ENCODE results near the gene IL15RA. TPM values are rescaled to one million over a fixed set of nuclear protein-coding genes. Genes with fewer than 3 reads are reported as not detected.
"Not testable (repeated sequence)": the region's sequence is repeated elsewhere in the genome, so short reads cannot be mapped to it uniquely, and the experiment has no call there.

Gene IL15RA
- total RNA-seq, 1 donor from 2014 or later: not detected

DNA sequence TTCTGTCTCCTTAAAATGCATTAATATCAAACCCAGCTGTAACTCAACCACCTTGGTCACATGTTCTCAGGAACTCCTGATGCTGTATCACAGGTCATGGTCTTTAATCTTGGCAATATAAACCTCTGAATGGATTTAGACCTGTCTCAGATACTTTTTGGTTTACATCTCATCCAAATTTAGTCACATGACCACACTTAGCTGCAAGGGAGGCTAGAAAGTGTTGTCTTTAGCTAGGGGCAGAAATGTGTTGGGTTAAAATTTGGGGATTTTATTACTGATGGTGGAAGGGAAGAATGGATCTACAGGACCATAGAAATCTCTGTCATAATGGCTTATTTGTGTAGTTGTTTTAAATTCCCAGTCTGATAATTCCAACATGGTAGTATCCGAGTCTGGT is 29.6 kb upstream of the IL15RA start:
- no peaks in the 10 kb centered on the region for H3K36me3 ChIP-seq
- no peak overlapping the region for H2AFZ ChIP-seq (replicated peaks)
- Mint-ChIP-seq H3K4me1 (peaks cover 5% of the 10 kb centered on the region), H3K4me3 (no peak overlapping the region), H3K36me3 (no peaks in the 10 kb centered on the region), H3K27ac (no peak overlapping the region), H3K9me3 (peaks cover 9% of the 10 kb centered on the region), H3K27me3 (ENCODE audit: insufficient read depth, low read depth) (peaks cover 4% of the 10 kb centered on the region)
- DNase-seq (ENCODE audit: low spot score): no peak
- no peaks in the 10 kb centered on the region for H3K27me3 ChIP-seq
- H3K9me3 ChIP-seq (ENCODE audit: low read depth): no peaks in the 10 kb centered on the region
- H3K4me1 ChIP-seq: no peaks in the 10 kb centered on the region
- H3F3A ChIP-seq (ENCODE audit: low read depth): no peaks in the 10 kb centered on the region
- TF ChIP-seq EZH2 (IDR thresholded peaks at IDR 0.05): no peak
- H3K79me2 ChIP-seq (ENCODE audit: low read depth): no peaks in the 10 kb centered on the region
- H3K4me3 ChIP-seq: no peak overlapping the region
- H4K20me1 ChIP-seq (ENCODE audit: low read depth): no peaks in the 10 kb centered on the region
- no peak overlapping the region for H3K9ac ChIP-seq
- no peak overlapping the region for H3K4me2 ChIP-seq
- H3K27ac ChIP-seq: no peak overlapping the region

DNA sequence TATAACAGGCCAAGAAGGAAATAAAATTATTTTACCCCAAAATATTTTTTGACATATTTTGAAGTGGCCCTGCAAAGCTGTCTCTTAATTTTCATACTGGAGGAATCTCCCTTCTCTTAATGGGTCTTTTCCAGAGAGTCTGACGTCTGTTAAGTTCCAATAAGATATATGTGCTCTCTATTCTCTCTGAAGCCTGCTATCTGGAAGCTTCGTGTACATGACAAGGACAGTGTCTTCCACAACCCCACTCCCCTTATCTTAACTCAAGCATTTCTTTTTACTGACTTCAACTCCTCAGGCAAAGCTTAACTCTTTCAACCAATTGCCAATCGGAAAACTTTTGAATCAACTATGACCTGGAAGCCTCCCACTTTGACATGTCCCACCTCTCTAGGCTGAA is 29.2 kb upstream of the IL15RA start:
- H3K4me3 ChIP-seq: no peak overlapping the region
- no peak for DNase-seq (ENCODE audit: low spot score)
- H3K9me3 ChIP-seq (ENCODE audit: low read depth): no peaks in the 10 kb centered on the region
- peaks cover 9% of the 10 kb centered on the region for H3K9me3 Mint-ChIP-seq
- no peak overlapping the region for H2AFZ ChIP-seq (replicated peaks)
- no peaks in the 10 kb centered on the region for H3K79me2 ChIP-seq (ENCODE audit: low read depth)
- no peaks in the 10 kb centered on the region for H3K36me3 ChIP-seq
- TF ChIP-seq EZH2phosphoT487 (IDR thresholded peaks at IDR 0.05): no peak
- TF ChIP-seq EZH2 (IDR thresholded peaks at IDR 0.05): no peak
- TF ChIP-seq, protein P1, sequence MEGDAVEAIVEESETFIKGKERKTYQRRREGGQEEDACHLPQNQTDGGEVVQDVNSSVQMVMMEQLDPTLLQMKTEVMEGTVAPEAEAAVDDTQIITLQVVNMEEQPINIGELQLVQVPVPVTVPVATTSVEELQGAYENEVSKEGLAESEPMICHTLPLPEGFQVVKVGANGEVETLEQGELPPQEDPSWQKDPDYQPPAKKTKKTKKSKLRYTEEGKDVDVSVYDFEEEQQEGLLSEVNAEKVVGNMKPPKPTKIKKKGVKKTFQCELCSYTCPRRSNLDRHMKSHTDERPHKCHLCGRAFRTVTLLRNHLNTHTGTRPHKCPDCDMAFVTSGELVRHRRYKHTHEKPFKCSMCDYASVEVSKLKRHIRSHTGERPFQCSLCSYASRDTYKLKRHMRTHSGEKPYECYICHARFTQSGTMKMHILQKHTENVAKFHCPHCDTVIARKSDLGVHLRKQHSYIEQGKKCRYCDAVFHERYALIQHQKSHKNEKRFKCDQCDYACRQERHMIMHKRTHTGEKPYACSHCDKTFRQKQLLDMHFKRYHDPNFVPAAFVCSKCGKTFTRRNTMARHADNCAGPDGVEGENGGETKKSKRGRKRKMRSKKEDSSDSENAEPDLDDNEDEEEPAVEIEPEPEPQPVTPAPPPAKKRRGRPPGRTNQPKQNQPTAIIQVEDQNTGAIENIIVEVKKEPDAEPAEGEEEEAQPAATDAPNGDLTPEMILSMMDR (IDR thresholded peaks at IDR 0.05): no peak
- H3K27ac ChIP-seq: no peak overlapping the region
- no peak overlapping the region for H3K9ac ChIP-seq
- H3K4me1 ChIP-seq: no peaks in the 10 kb centered on the region
- H3K4me1 Mint-ChIP-seq: peaks cover 5% of the 10 kb centered on the region
- no peak overlapping the region for H3K4me3 Mint-ChIP-seq
- H4K20me1 ChIP-seq (ENCODE audit: low read depth): no peaks in the 10 kb centered on the region
- no peak overlapping the region for H3K4me2 ChIP-seq
- H3K27me3 ChIP-seq: no peaks in the 10 kb centered on the region
- no peaks in the 10 kb centered on the region for H3K36me3 Mint-ChIP-seq
- no peaks in the 10 kb centered on the region for H3F3A ChIP-seq (ENCODE audit: low read depth)
- no peak overlapping the region for H3K27ac Mint-ChIP-seq
- H3K27me3 Mint-ChIP-seq (ENCODE audit: insufficient read depth, low read depth): peaks cover 4% of the 10 kb centered on the region

DNA sequence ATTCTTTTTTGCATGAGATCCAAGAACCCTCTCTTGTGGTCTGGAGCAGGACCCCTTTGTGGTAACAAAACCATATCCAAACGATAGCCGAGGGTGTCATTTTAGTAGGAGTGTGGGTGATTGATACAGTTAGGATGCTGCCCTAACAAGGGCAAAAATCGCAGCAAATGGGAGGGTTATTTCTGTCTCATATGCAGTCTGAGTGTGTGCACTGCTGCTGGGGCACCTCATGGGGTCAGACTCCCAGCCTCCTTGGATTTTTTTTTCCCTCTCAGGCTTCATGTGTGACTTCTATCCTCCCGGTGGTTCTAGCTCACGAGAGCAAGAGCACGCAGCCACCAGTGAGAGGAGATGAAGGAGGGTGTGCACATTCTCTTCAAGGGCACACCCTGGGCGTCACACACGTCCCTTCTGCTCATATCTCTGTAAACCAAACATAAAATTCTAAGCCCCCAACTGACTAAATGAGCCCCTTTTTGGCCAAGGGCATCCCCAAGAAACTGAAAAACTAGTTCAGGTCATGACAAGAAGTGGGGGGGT is 28.6 kb upstream of the IL15RA start:
- Histone ChIP-seq H3K36me3 (no peaks in the 10 kb centered on the region), H3K4me2 (no peak overlapping the region), H3K9ac (no peak overlapping the region), H3F3A (ENCODE audit: low read depth) (no peaks in the 10 kb centered on the region), H3K79me2 (ENCODE audit: low read depth) (no peaks in the 10 kb centered on the region), H4K20me1 (ENCODE audit: low read depth) (no peaks in the 10 kb centered on the region), H3K4me1 (no peaks in the 10 kb centered on the region), H3K9me3 (ENCODE audit: low read depth) (no peaks in the 10 kb centered on the region), H3K4me3 (no peak overlapping the region), H2AFZ (replicated peaks) (no peak overlapping the region), H3K27ac (no peak overlapping the region), H3K27me3 (no peaks in the 10 kb centered on the region)
- H3K9me3 Mint-ChIP-seq: peaks cover 9% of the 10 kb centered on the region
- TF ChIP-seq EZH2 (IDR thresholded peaks at IDR 0.05) (no peak), EZH2phosphoT487 (IDR thresholded peaks at IDR 0.05) (no peak)
- TF ChIP-seq, protein P1 (IDR thresholded peaks at IDR 0.05): no peak
- H3K4me3 Mint-ChIP-seq: no peak overlapping the region
- H3K36me3 Mint-ChIP-seq: no peaks in the 10 kb centered on the region
- H3K4me1 Mint-ChIP-seq: peaks cover 5% of the 10 kb centered on the region
- peaks cover 4% of the 10 kb centered on the region for H3K27me3 Mint-ChIP-seq (ENCODE audit: insufficient read depth, low read depth)
- no peak for DNase-seq (ENCODE audit: low spot score)
- H3K27ac Mint-ChIP-seq: no peak overlapping the region

DNA sequence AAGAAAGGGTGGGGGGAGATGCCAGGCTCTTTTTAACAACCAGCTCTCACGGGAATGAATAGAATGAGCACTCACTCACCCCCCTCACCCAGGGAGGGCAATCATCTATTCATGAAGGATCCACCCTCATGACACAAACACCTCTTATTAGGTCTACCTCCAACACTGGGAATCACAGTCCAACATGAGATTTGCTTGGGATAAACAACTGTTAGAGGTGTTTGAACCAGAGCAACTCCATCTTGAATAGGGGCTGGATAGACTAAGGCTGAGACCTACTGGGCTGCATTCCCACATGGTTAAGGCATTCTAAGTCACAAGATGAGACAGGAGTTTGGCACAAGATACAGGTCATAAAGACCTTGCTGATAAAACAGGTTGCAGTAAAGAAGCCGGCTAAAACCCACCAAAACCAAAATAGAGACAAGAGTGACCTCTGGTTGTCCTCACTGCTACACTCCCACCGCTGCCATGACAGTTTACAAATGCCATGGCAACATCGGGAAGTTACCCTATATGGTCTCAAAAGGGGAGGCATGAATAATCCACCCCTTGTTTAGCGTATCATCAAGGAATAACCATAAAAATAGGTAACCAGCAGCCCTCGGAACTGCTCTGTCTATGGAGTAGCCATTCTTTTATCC is 27.9 kb upstream of the IL15RA start:
- not testable (repeated sequence) for H3K9me3 Mint-ChIP-seq; H3K4me2 ChIP-seq; H3K36me3 Mint-ChIP-seq; H3K4me1 Mint-ChIP-seq; H3K4me3 ChIP-seq; H3K9ac ChIP-seq; H3K79me2 ChIP-seq (ENCODE audit: low read depth); H3K27me3 Mint-ChIP-seq (ENCODE audit: insufficient read depth, low read depth); H3K4me3 Mint-ChIP-seq; H3K4me1 ChIP-seq; H3K27me3 ChIP-seq; H3K9me3 ChIP-seq (ENCODE audit: low read depth); H3F3A ChIP-seq (ENCODE audit: low read depth); DNase-seq (ENCODE audit: low spot score); H4K20me1 ChIP-seq (ENCODE audit: low read depth); H2AFZ ChIP-seq (replicated peaks); H3K36me3 ChIP-seq; H3K27ac ChIP-seq
- H3K27ac Mint-ChIP-seq: peak overlapping the region; percentile 20

Measured in neural progenitor cell (in vitro differentiated cells).